ENCODE measurements around the gene CD84.

CD84 gene

GRCh38 chr1:160608514-160608913 lies 29.2 kb upstream of the CD84 start:
- H3K4me3 ChIP-seq (ENCODE audit: low read depth, low read length), result no peak overlapping the region
- TF ChIP-seq CTCF (conservative IDR thresholded peaks at IDR 0.05; ENCODE audit: low read depth, low read length), result no peak
- DNase-seq (ENCODE audit: low read depth), result no peak

GRCh38 chr1:160608057-160608456 lies 28.8 kb upstream of the CD84 start:
- DNase-seq (ENCODE audit: low read depth), result no peak
- no peak overlapping the region for H3K4me3 ChIP-seq (ENCODE audit: low read depth, low read length)
- no peak for TF ChIP-seq CTCF (conservative IDR thresholded peaks at IDR 0.05; ENCODE audit: low read depth, low read length)

- H3K4me3 ChIP-seq (ENCODE audit: low read depth, low read length), result no peak overlapping the region
- TF ChIP-seq CTCF (conservative IDR thresholded peaks at IDR 0.05; ENCODE audit: low read depth, low read length), result no peak
- DNase-seq (ENCODE audit: low read depth), result no peak
These were observed 28.4 kb upstream of the CD84 start for GRCh38 chr1:160607672-160608032.

DNA sequence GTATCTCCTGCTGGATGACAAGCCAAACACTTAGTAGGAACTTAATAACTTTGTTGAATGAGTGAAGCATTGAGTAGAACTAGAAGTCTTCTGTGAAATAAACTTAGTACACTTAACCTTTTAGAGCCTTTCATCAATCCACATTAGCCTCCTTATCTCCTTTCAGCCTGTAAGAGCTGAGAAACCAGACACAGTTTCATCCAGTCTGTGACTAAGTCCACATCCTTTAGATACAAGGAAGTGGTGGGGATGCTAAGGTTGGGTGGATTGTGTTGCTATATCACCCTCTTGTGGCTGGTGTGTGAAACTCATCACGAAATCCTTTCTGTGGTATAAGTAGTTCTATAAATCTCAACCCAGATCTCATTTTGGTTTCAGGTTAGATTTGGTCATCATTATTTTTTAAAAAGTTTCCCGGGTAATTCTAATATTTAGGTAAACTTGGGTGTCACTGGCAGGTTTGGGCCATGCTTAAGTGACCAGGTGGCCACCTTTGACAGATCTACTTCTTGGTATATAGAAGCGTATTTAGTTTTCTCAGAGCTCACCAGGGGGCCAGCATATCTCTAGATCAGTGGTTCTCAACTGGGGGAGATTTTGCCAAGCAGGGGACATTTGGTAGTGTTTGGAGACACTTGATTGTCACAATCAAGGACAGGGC lies 27.8 kb upstream of the CD84 start:
- peak; percentile 81 for TF ChIP-seq CTCF (conservative IDR thresholded peaks at IDR 0.05; ENCODE audit: low read depth, low read length)
- H3K4me3 ChIP-seq (ENCODE audit: low read depth, low read length), result no peak overlapping the region
- peak; percentile 93 for DNase-seq (ENCODE audit: low read depth)

DNA sequence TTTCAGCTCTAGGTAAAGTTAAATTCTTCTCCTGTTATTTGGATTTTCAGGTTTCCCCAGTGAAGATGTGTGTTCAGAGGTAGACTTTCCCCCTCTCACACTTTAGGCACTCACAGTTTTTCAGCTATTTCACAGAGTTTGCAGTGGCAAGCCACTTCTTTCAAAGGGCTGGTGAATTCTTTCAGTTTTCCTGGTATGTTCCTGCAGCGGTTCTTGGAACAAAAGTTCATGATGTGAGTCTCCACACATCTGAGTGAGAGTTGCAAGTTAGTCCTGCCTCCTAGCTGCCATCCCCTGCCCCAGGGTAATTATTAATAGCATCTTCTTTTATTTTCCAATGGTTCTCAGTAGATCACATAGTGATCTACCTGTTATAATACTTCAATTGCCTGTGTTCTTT lies 27.3 kb upstream of the CD84 start:
- TF ChIP-seq CTCF (conservative IDR thresholded peaks at IDR 0.05; ENCODE audit: low read depth, low read length), result no peak
- no peak for DNase-seq (ENCODE audit: low read depth)
- no peak overlapping the region for H3K4me3 ChIP-seq (ENCODE audit: low read depth, low read length)

DNA sequence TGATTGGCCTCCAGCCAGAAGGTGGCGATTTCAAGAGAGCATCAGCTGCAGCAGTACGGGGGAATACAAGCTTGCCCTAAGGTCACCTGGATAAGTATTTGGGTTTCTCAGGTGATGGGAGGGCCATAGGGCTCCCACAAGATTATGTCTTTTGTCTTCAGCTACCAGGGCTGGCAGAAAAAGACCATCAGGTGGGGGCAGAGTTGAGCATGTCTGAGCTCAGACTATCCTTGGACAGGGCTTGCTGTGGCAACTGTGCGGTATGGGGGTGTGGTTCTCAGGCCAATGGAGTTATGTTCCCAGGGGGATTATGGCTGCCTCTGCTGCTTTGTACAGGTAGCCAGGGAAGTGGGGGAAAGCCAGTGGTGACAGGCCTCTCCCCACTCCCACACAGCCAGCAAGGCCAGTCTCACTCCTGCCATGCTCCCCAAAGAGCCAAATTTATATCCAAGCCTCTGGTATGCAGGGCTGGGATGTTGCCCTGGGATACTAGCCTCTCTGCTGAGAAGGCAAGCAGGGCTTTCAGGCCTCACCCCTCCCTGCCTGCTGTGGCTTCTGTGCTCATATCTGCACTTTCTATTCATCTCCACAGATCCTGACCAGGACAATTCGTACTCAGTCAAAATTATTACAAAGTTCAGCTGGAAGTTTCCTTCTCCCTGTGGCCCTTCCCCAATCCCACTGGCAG lies 26.6 kb upstream of the CD84 start:
- no peak for TF ChIP-seq CTCF (conservative IDR thresholded peaks at IDR 0.05; ENCODE audit: low read depth, low read length)
- no peak for DNase-seq (ENCODE audit: low read depth)
- H3K4me3 ChIP-seq (ENCODE audit: low read depth, low read length), result no peak overlapping the region

DNA sequence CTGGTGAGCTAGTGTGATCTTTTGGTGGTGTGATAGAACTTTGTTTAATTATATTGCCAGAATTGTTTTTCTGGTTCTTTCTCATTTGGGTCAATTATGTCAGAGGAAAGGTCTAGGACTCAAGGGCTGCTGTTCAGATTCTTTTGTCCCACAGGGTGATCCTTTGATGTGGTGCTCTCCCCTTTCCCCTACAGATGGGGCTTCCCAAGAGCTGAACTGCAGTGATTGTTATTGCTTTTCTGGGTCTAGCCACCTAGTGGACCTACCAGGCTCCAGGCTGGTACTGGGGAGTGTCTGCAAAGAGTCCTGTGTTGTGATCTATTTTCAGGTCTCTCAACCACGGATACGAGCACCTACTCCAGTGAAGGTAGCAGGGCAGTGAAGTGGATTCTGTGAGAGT lies 25.9 kb upstream of the CD84 start:
- no peak for DNase-seq (ENCODE audit: low read depth)
- no peak overlapping the region for H3K4me3 ChIP-seq (ENCODE audit: low read depth, low read length)
- TF ChIP-seq CTCF (conservative IDR thresholded peaks at IDR 0.05; ENCODE audit: low read depth, low read length), result no peak

Data from choroid plexus epithelial cell (primary cell).